Nephron (organoid): ENCODE data around the gene C1GALT1.

ENCODE experiments used
- H3K27ac Mint-ChIP-seq, 3 experiments: 2 replicates each; pipeline ENCODE4 v1.8.0; 2020; ENCODE audit warnings: mixed read lengths in 3 of 3, mild to moderate bottlenecking in 2 of 3, moderate library complexity in 1 of 3
- H3K27me3 Mint-ChIP-seq: 2 replicates; pipeline ENCODE4 v1.8.0; 2021; ENCODE audit warnings: low read depth, mild to moderate bottlenecking, moderate library complexity, mixed read lengths
- H3K36me3 Mint-ChIP-seq: 2 replicates; pipeline ENCODE4 v1.8.0; 2020; ENCODE audit warnings: low read depth, mixed read lengths
- H3K4me1 Mint-ChIP-seq: 2 replicates; pipeline ENCODE4 v1.8.0; 2020; ENCODE audit warnings: mixed read lengths
- H3K4me3 Mint-ChIP-seq, 3 experiments: 2 replicates each; pipeline ENCODE4 v1.8.0; 2020; ENCODE audit warnings: mild to moderate bottlenecking in 3 of 3, mixed read lengths in 3 of 3, moderate library complexity in 2 of 3
- H3K9me3 Mint-ChIP-seq: 2 replicates; pipeline ENCODE4 v1.8.0; 2020; ENCODE audit warnings: mixed read lengths
- TF ChIP-seq, protein P1 (sequence below), 3 experiments: fragments of 200-600 bp; sonication (generic); IDR thresholded peaks; one replicate each; pipeline ENCODE4 v1.5.0; 2021; ENCODE audit warnings: antibody characterized with exemption in 3 of 3; ENCODE audit not compliant: unreplicated experiment in 3 of 3

The C1GALT1 gene

DNA sequence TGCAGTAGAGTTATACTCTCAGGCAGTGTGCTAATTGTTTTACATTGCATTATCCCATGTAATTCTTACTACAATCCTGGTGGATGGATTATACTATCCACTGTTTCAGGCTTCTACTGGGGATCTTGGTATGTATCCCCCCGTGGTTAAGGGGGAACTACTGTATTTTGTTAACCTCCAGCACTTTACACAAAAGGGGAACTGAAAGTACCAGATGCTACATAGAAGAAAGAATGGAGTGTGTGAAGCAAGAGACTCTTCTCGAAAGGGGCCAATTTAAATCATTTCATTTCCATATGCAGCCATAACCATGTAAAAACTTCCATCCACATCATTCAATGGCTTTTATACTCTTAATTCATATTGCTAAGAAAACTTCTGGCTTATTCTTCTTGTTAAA lies 69.4 kb downstream of the C1GALT1 start:
- H3K9me3 Mint-ChIP-seq: no peaks in the 10 kb centered on the region
- no peaks in the 10 kb centered on the region for H3K4me1 Mint-ChIP-seq
- H3K36me3 Mint-ChIP-seq: peaks cover 4% of the 10 kb centered on the region
- no peaks in the 10 kb centered on the region for H3K27me3 Mint-ChIP-seq
- TF ChIP-seq, protein P1, sequence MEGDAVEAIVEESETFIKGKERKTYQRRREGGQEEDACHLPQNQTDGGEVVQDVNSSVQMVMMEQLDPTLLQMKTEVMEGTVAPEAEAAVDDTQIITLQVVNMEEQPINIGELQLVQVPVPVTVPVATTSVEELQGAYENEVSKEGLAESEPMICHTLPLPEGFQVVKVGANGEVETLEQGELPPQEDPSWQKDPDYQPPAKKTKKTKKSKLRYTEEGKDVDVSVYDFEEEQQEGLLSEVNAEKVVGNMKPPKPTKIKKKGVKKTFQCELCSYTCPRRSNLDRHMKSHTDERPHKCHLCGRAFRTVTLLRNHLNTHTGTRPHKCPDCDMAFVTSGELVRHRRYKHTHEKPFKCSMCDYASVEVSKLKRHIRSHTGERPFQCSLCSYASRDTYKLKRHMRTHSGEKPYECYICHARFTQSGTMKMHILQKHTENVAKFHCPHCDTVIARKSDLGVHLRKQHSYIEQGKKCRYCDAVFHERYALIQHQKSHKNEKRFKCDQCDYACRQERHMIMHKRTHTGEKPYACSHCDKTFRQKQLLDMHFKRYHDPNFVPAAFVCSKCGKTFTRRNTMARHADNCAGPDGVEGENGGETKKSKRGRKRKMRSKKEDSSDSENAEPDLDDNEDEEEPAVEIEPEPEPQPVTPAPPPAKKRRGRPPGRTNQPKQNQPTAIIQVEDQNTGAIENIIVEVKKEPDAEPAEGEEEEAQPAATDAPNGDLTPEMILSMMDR (IDR thresholded peaks at IDR 0.05; ENCODE audit: unreplicated experiment in 3 of 3): no peak
- H3K4me3 Mint-ChIP-seq: no peak overlapping the region
- no peak overlapping the region for H3K27ac Mint-ChIP-seq

GRCh38 chr7:7254319-7254718 lies 72.0 kb downstream of the C1GALT1 start:
- TF ChIP-seq, protein P1 (IDR thresholded peaks at IDR 0.05; ENCODE audit: unreplicated experiment in 3 of 3): no peak
- Mint-ChIP-seq H3K4me3 (no peak overlapping the region), H3K9me3 (no peaks in the 10 kb centered on the region), H3K4me1 (no peaks in the 10 kb centered on the region), H3K27me3 (no peaks in the 10 kb centered on the region), H3K36me3 (peaks cover 12% of the 10 kb centered on the region), H3K27ac (peak overlapping the region in 1 of 3 experiments; percentile 11)

DNA sequence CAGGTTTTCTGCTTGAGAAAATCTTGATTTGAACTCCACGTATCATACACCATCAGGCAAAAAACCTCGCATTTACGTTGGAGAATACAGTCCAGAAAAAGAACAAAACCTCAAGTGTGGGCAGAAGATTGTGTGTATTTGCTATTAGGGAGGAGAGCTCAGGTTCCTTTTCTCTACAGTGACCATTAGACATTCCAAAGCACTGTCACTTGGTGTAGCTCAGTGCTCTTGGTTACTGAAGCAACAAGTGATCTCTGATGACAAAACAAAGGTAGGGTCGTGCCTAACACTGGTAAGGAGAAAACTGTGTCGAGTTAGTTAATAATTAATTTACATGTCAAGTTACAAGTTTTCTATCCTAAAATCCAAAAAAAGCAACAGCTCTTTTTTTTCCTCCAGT lies 72.6 kb downstream of the C1GALT1 start:
- H3K27ac Mint-ChIP-seq: peak overlapping the region in 2 of 3 experiments; percentile 11 to 21
- no peaks in the 10 kb centered on the region for H3K27me3 Mint-ChIP-seq
- peaks cover 15% of the 10 kb centered on the region for H3K36me3 Mint-ChIP-seq
- no peak overlapping the region for H3K4me3 Mint-ChIP-seq
- H3K9me3 Mint-ChIP-seq: no peaks in the 10 kb centered on the region
- no peaks in the 10 kb centered on the region for H3K4me1 Mint-ChIP-seq
- TF ChIP-seq, protein P1 (IDR thresholded peaks at IDR 0.05; ENCODE audit: unreplicated experiment in 3 of 3): no peak

DNA sequence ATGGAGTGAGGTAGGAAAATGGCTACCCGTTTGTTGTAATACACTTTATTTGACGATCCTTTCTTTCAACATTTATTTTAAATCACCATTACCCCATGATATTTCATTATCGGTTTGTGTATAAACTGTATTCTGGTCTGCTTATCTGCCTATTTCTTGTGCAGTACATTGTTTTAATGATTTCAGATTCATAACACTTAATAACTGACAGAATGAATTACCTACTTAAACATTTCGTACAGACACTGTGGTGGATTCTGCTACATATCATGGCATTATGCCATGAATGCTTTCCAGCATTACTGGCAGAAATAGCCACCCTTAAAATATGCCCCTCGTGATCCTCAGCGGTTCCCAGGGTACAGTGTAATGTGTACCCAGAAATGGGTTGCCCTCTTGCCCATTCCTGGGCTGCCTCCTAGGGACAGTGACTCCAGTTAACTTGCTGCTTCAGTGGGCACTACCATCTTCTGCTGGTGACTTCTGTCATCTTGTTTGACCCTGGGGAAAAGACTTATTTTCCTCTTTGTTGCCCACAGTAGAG lies 74.5 kb downstream of the C1GALT1 start:
- peaks cover 4% of the 10 kb centered on the region for H3K9me3 Mint-ChIP-seq
- no peak overlapping the region for H3K27ac Mint-ChIP-seq
- no peaks in the 10 kb centered on the region for H3K4me1 Mint-ChIP-seq
- peaks cover 23% of the 10 kb centered on the region for H3K36me3 Mint-ChIP-seq
- no peaks in the 10 kb centered on the region for H3K27me3 Mint-ChIP-seq
- TF ChIP-seq, protein P1 (IDR thresholded peaks at IDR 0.05; ENCODE audit: unreplicated experiment in 3 of 3): no peak
- H3K4me3 Mint-ChIP-seq: no peak overlapping the region

DNA sequence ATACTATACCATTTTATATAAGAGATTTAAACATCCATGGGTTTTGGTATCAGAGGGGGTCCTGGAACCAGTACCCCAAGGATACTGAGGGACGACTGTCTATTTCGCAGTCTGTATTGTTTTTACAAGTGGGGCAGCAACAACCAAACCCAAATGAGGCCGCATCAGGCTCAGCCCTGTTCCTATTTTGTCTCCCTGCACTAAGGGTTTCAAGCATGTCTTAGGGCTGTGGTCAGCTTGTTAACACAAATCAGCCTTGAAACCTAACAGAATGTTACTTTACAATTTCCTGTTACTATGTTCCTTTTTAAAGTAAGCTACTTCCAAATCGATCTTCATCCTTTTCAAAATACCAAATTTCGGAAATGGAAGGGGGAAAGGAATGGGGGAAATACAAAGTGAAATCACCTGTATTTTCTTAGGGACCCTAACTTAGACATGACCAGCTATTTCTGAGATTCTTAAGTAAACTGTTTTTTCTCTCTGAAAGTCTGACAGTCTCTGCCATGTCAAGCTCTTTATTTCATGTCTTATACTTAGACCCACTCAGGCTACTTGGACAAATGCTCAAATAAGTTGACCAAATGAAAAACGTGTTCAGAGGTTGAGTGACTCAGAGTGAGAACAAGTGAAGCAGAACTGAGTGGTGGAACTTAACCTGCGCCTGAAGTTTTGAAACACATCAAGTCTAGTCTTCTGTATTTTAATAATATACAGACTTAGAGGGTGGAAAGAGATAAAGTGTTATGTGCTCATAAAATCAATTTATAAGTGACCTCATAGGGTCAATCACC lies 75.8 kb downstream of the C1GALT1 start:
- Mint-ChIP-seq H3K4me1 (no peaks in the 10 kb centered on the region), H3K4me3 (no peak overlapping the region), H3K27ac (peak overlapping the region in 2 of 3 experiments; percentile 48 to 53), H3K27me3 (no peaks in the 10 kb centered on the region), H3K36me3 (peaks cover 23% of the 10 kb centered on the region), H3K9me3 (peaks cover 4% of the 10 kb centered on the region)
- TF ChIP-seq, protein P1 (IDR thresholded peaks at IDR 0.05; ENCODE audit: unreplicated experiment in 3 of 3): no peak

- no peaks in the 10 kb centered on the region for H3K27me3 Mint-ChIP-seq
- peaks cover 19% of the 10 kb centered on the region for H3K36me3 Mint-ChIP-seq
- H3K27ac Mint-ChIP-seq: no peak overlapping the region
- H3K9me3 Mint-ChIP-seq: peaks cover 4% of the 10 kb centered on the region
- no peak overlapping the region for H3K4me3 Mint-ChIP-seq
- H3K4me1 Mint-ChIP-seq: no peaks in the 10 kb centered on the region
- TF ChIP-seq, protein P1 (IDR thresholded peaks at IDR 0.05; ENCODE audit: unreplicated experiment in 3 of 3): no peak
Observed at GRCh38 chr7:7261863-7262262, 79.5 kb downstream of the C1GALT1 start.
